ELF-1 (cell line): ENCODE measurements around the gene RIT1.
"Not testable (repeated sequence)": the region's sequence is repeated elsewhere in the genome, so short reads cannot be mapped to it uniquely, and the experiment has no call there.

Source experiments
- DNase-seq: peaks from one replicate; pipeline ENCODE4 v3.0.0-alpha.2; 2016; ENCODE audit warnings: low read depth, low spot score

Gene RIT1

DNA sequence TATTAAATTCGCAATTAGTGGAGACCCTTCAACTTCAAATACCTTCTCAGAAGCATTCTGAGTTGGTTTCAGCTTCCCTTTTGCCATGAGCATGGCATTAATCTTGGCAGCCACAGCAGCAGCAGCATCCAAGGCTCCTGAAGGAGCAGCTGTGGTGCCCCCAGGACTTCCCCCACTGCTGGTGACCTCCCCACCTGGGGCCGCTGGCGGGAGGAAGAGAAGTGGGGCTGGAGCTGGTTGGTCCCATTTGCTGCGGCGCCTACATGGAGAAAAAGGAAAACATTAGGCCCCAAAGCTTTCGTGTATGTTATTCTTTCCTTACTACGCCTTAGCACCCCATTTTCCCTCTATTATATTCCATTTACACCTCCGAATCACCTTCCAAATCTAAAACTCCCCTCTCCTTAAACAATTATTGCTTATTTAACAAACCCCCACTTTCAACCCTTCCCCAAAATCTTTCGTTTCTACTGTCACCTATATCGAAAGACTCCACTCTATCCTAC lies 22.5 kb upstream of the RIT1 start:
- DNase-seq: peak; percentile 30

DNA sequence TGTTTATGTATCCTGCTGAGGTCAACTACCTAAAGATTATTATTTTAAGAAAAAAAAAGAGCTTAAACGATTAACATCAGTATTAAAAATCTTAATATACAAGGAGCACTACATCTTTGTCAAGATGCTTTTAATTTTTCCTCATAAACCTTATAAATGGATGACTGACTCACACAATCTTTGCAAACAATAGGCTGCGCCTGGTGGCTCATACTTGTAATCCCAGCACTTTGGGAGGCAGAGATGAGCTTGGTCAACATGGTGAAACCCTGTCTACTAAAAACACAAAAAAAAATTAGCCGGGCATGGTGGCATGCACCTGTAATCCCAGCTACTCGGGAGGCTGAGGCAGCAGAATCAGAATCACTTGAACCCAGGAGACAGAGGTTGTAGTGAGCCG lies 21.3 kb upstream of the RIT1 start:
- DNase-seq: no peak

GRCh38 chr1:155932081-155932480 lies 20.9 kb upstream of the RIT1 start:
- DNase-seq: no peak

DNA sequence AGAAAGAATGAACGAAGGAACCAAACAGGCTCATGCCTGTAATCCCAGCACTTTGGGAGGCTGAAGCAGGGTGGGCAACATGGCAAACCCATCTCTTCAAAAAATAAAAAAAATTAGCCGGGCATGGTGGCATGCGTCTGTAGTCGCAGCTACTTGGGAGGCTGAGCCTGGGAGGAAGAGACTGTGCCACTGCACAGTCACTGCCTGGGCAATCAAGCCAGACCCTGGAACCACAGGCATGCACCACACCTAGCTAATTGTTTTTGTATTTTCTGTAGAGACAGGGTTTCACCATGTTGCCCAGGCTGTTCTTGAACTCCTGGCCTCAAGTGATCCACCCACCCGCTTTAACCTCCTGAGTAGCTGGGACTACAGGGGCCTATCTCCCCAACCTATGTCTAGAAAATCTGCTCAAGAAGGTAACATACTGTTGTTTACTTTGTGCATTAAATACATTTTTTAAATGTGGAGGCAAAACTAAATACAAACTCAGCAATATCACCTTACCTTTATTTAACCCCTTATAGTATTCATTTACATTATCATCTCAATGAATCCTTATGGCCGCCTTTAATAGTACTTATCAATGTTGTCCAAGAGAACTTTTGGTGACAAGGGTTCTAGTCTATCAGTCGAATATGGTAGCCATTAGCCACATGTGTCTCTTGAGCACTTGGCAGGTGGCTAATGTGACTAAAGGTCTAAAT lies 20.3 kb upstream of the RIT1 start:
- no peak for DNase-seq

GRCh38 chr1:155930725-155931124 lies 19.6 kb upstream of the RIT1 start:
- not testable (repeated sequence) for DNase-seq

GRCh38 chr1:155929057-155929456 lies 17.9 kb upstream of the RIT1 start:
- no peak for DNase-seq

GRCh38 chr1:155925506-155925905 lies 14.4 kb upstream of the RIT1 start:
- no peak for DNase-seq

DNA sequence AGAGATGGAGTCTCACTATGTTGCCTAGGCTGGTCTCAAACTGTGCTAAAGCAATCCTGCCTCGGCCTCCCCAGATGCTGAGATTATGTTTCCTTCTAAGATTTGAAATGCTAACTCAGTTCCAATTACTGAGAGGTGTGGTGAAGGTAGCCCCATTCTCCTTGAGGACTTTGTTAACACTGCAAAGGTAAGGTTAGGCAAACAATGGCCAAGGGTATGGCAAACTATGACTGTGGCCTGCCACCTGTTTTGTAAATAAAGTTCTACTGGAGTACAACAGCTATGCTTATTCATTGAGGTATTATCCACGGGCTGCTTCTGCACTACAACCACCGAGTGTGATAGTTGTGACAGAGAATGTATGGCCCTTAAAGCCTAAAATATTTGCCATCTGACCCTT lies 9.6 kb upstream of the RIT1 start:
- DNase-seq: no peak

DNA sequence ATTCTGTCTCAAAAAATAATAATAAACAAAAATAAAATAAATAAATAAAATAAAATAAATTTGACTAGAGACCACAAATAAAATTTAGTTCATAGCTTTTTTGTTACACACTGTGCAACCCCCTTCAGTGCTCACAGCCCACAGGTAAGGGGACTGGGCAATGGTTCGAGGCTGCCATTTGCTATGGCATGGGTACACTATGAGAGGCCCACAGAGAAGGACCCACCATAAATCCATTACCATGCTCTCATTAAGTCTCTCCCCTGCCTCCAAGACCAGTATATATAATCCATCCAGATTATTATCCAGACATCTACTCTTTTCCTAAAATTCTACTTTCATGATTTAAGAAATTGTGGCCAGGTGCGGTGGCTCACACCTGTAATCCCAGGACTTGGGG lies 8.7 kb upstream of the RIT1 start:
- no peak for DNase-seq

DNA sequence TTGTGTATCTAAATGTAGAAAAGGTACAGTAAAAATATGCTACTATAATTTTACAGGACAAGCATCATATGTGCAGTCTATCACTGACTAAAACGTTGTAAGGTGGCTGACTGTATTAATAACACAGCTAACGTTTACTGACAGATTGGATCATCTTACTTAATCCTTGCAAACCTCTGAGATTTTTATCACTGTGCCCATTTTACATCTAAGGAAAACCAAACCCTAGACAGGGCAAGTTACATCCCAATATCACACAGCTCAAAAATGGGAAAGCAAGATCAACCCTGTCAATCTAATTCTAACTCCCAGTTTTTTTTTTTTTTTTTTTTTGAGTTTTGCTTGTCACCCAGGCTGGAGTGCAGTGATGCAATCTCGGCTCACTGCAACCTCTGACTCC lies 7.5 kb upstream of the RIT1 start:
- no peak for DNase-seq

DNA sequence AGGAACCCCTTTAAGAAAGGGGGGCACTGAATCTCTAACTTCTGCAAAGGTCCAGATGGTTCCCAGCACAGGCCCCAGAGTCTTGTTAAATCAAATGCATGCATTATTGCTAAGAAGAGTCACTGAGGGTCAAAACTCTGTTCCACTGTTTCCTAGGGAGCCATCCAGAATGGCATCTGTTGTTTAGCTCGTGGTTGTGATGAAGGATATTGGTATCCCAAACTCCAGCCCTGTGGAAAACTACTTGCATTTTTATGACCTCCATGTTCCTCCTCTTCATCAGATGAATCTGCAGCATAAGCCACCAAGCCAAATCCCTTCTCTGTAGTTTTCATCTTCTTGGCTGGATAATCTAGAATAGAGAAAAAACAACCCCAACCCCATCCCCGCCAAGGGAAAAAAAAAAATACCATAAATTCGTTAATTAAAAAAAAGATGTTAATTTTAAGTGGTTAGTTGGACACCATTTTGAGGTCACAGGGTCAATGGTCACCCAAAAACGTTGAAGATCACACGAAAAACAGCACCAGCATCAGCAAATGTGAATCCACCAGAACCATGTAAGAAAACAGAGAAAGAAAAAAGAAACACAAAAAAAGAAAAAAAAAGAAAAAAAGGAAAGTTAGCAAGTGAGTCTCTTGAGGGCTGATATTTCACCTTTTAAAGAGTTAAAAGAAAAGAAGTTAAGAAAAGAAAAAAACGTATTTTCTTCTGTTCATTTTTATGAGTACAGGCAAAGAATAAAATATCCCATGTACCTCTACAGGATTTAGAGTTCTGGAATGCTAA lies 3.0 kb upstream of the RIT1 start:
- no peak for DNase-seq

- DNase-seq: peak; percentile 31
Measured at GRCh38 chr1:155912056-155912536, 947 bp upstream of the RIT1 start.

DNA sequence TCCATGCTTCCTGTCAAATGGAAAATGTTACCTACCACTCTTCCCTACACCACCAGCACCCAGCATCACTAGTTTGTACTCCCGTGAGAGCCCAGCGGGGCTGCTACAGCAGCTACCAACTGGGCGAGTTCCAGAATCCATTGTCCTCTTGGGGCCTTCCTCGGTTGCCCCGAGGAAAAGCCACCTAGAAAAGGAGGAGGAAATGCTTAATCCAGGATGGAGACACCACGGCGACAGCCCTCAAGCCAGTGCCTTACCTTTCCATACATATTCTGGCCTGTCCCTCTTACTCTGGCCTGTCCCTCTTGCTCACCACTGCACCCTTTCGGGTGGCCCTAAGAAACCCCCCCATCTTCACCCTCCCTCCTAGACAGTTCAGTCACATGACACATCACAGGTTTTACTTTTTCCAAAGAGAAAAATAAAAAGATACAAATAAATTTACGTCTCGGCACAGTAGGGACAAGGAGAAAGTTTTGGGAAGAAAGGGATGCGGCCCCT lies 478 bp downstream of the RIT1 start:
- peak; percentile 42 for DNase-seq

DNA sequence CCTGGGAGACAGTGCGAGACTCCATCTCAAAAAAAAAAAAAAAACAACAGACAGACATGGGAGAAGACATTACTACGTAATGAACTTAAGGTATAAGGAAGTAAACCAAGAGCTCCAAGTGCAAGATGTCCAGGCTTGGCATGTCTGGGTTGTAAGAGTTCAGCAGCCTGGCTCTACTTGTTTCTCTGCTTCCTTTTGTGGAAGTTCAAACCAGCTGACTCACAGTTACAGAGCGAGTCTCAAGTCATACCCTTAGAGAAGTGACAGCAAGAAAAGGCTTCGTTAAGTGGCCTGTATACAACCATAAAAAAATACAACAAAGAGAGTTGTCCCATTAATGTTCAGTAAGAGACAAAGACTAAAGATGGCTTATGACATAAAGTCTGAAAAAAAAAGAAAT lies 1.3 kb downstream of the RIT1 start:
- DNase-seq: peak; percentile 12

DNA sequence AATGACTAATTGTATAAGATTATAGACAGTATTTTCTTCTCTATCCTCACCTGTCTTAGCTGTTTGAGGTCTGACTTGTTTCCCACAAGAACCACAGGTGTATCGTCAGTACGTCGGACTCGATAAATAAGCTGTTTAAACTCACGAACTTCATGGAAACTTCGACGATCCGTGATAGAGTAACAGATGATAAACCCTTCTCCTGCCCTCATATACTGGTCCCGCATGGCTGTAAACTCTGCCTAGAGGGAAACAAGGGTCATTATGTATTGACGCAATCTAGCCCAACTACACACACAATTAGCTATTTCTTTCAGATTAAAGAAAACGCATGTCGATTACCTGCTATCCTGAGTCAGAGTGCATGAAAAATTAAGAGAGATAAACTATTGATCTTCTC lies 6.9 kb downstream of the RIT1 start:
- DNase-seq: no peak

- no peak for DNase-seq
Measured at GRCh38 chr1:155900161-155900560, 11.0 kb downstream of the RIT1 start.

DNA sequence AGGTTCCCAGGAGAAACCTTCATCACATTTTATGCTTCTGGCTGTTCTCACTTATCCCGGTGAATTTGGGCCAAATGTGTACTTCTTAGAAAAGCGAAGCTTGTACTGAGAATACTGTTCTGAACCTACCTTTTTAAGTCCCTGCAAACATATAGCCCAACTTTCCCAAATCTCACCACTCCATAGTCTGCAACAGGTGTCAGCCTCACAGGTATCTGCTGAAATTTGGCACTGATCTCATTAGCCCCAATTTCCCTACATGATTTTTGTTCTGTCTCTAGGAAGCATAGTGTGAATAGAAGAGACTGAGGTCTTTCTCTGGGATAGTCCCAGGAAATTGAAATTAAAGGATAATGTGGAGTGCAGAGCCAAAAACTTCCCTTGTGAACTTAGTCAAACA lies 11.5 kb downstream of the RIT1 start:
- no peak for DNase-seq

GRCh38 chr1:155898888-155899287 lies 12.3 kb downstream of the RIT1 start:
- no peak for DNase-seq

DNA sequence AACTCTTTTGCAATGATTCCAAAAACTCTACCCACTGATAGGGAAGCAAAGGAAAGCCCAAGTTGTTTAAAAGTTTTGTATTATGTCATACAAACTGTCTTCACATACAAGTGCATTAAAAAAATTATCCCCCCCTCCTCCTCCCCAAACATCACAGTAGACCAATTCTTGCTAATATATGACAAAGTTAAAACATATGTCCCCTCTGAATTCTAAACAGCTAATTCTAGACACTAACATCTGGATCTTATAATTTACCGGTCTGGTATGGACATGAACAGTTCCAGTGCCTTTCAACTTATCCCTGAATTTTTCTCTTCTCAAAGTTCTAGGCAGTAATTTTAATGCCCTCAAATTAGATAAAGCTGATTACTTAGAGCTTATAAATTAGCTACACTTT lies 13.4 kb downstream of the RIT1 start:
- no peak for DNase-seq

GRCh38 chr1:155896476-155896875 lies 14.7 kb downstream of the RIT1 start:
- DNase-seq: not testable (repeated sequence)

DNA sequence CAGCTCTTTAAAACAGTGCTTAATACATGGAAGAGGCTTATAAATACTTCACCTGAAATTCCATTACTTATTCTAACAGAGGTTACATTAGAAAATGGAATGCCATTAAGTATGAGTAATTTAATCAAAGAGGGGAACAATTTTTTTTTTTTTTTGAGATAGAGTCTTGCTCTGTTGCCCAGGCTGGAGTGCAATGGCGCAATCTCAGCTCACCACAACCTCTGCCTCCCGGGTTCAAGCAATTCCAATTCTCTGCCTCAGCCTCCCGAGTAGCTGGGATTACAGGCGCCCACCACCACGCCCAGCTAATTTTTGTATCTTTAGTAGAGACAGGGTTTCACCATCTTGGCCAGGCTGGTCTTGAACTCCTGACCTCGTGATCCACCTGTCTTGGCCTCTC lies 15.5 kb downstream of the RIT1 start:
- not testable (repeated sequence) for DNase-seq

GRCh38 chr1:155893389-155894142 lies 17.6 kb downstream of the RIT1 start:
- no peak for DNase-seq
